Measurements from ENCODE around the gene MYRIP.
A peak's percentile ranks its signal among the peaks of the same experiment; 100 is the strongest.

Gene MYRIP

DNA sequence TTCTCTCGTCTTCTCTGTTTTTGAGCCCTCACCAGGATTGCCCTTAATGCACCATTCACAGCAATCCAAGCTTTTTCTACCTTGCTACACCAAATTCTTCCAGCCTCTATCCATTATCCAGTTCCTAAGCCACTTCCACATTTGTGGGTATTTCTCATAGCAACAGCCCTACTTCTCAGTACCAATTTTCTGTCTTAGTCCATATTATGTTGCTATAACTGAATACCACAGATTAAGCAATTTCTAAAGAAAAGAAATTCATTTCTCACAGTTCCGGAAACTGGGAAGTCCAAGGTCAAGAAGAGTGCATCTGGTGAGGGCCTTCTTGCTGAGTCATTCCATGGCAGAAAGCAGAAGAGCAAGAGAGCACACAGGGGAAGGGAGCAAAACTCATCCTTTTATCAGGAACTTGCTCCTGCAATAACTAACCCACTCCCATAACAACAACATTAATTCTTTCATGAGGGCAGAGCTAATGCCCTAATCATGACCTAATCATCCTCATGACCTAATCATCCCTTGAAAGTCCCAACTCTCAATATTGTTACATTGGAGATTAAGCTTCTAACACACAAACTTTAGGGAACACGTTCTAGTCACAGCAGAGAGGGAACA lies 490.4 kb downstream of the MYRIP start:
- DNase-seq, result no peak

DNA sequence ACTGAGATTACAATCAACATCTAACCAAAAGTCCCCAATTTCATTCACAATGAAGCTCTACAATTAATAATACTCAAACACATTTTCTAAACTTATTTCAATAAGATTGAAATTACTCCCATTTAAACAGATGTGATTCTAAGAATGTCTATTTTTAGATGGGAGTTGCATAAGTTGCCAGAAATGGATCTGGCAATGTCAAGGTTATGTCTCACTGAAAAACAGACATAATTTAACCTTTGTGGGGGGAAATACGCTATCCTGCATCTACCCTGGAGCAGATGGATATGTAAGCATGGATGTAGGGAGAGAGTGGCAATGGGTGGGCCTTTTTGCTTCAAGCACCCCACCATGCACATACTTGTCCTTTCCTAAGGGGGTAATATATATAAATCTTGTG lies 493.4 kb downstream of the MYRIP start:
- DNase-seq, result no peak

DNA sequence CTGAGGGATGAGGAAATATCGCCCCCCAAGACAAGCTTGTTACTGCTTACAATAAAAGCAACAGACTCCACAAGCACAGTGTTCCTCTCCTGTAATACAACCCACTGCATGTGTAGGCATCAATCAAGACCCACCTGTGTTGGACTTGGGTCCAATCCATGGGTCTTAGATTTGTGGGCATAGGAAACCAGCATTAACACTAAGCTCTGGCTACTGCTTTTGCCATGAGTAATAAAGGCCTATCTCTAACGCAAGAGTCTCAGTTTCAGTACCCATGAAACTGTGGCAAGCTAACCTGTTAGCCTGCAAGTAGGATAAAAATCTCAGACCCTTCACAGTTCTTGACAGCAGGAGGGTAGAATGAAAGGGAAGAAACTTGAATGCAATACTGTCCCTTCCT lies 494.9 kb downstream of the MYRIP start:
- no peak for DNase-seq

DNA sequence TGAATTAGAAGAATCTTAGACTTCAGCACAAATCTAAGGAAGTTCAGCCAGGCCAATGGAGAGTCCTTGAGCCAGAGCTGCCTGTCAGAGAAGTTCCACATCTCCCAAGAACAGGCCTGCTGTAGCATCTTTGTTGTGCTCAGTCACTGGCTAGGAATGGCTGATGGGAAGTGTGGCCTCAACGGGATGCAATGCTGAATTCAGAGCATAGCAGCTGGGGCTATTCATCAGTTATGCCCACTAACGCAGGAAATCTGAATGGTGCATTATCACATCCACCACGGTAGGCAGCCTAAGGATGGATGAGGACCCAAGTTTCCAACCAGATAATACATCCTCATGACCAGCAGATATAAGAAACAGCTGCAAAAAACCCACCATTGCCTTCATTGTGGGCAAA lies 496.9 kb downstream of the MYRIP start:
- no peak for DNase-seq

DNA sequence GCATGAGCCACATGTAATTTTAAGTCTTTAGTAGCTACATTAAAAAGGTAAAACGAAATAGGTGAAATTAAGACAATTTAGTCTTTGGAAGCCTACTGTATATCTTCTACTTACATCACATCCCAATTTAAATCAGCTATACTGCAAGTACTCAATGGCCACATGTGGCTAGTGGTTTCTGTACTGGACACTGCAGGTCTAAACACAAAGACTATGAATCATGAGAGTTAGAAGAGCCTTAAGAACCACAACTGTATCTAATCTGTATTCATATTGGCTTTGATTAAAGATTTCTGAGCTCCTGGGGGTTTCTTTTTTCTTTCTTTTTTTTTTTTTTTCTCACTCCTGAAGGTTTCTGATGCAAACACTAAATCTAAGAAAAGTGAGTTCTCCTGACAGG lies 497.8 kb downstream of the MYRIP start:
- no peak for DNase-seq

DNA sequence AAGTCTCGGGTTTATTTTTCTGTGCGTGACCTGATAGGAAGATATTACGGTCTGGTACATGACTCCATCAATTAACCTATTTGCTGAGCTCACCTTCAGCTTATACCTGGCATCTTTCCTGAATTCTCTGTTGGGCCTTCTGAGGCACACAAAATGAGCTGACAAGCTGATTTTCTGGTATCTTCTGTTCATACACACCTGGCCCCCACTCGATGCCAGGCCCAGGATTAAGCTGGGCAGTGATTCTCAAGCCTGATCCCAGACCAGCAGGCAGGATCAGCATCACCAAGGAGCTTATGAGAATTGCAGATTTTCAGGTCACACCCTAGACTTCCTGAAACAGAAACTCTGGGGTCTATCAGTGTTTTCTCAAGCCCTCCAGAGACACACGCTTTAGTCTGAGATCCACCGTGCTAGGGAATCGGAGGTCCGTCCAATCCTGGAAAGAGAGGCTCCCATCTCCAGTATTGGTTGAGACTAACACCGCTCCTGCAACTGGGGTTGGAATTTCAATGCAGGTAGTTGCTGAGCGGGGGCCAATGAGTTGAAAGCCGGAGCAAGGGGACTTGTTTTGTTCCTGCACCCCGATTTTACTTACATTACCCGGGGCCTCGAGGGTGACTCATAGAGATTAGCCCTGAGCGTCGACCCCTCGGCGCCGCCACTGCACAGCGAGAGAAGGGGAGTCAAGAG lies 499.5 kb downstream of the MYRIP start:
- no peak for DNase-seq

DNA sequence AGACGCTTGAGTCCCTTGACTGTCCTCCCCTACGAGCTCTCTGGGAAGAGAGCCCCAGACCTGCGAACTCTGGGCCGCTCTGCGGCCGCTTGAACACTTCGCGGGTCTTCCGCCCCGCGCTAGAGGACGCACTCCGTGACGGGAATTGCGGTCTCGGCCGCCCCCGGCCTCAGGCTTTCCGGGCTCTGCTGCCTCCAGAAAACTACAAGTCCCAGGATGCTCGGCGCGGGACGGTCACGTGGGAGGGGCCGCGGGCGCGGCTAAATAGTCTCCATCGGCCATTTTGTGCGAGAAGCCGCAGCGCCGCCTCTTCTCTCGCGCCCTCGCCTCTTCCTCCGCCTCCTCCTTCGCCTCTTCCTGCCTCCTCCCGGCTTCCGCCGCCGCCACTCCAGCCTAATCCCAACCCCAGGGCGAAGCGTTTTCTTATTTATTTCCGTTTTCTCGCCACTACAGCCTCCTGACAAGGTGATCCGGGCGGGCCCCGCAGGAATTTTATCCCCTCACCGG lies 500.1 kb downstream of the MYRIP start, which contains the start of gene EIF1B:
EIF1B (plus strand) TSS at position 290 of the 507 bp plus-strand sequence. CDS start 235 bp downstream, outside the sequence.
- DNase-seq, result peak; percentile 99
